DMS79 (cell line): ENCODE data around the gene CARS2.
A peak's percentile ranks its signal among the peaks of the same experiment; 100 is the strongest.
"Not testable (repeated sequence)": the region's sequence is repeated elsewhere in the genome, so short reads cannot be mapped to it uniquely, and the experiment has no call there.

ENCODE experiments used
- DNase-seq: peaks from one replicate; lab custom pipeline; 2025; lab: John Stamatoyannopoulos, UW

CARS2 gene

GRCh38 chr13:110616103-110617101 lies 89.5 kb downstream of the CARS2 start:
- no peak for DNase-seq

- DNase-seq, result peak; percentile 97
Measured at GRCh38 chr13:110615322-110616102, 90.4 kb downstream of the CARS2 start, which contains the start of gene NAXD. Gene NAXD, plus strand, starts transcription at chr13:110615545. Its CDS starts 57 bp downstream, at chr13:110615602.

GRCh38 chr13:110615005-110615321 lies 91.0 kb downstream of the CARS2 start:
- no peak for DNase-seq

- no peak for DNase-seq
Measured at GRCh38 chr13:110610955-110611595, 94.8 kb downstream of the CARS2 start.

GRCh38 chr13:110607675-110608224 lies 98.2 kb downstream of the CARS2 start:
- DNase-seq, result no peak

GRCh38 chr13:110606281-110606680 lies 99.6 kb downstream of the CARS2 start:
- not testable (repeated sequence) for DNase-seq

- no peak for DNase-seq
Measured at GRCh38 chr13:110605132-110605531, 100.8 kb downstream of the CARS2 start.

GRCh38 chr13:110600980-110601379 lies 104.9 kb downstream of the CARS2 start:
- no peak for DNase-seq

- DNase-seq, result no peak
Measured at GRCh38 chr13:110600261-110600819, 105.6 kb downstream of the CARS2 start.

- no peak for DNase-seq
Measured at GRCh38 chr13:110597041-110597689, 108.8 kb downstream of the CARS2 start.

GRCh38 chr13:110593430-110594130 lies 112.3 kb downstream of the CARS2 start:
- DNase-seq, result peak; percentile 32

- DNase-seq, result no peak
Measured at GRCh38 chr13:110592665-110593064, 113.3 kb downstream of the CARS2 start.
